Measurements from ENCODE around the gene LLGL2.

DNA sequence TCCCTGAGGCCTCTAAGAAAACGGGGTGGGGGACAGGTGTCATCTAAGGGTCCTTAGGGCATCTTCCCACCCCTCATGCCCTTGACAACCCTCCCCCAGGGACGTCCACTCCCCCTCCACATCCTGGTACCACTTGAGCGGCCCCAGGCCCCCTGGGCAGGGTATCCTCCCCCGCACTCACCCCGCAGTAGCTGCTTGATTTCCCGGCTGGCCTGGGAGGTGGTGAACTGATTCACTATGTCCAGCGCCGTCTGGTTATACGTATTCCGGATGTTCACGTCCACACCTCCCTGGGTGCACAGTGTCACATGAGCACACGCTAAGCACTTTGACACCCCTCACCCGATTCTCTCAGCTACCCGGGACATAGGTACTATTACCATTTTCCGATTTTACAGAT is 19.9 kb upstream of the LLGL2 start:
- TF ChIP-seq CTCF (IDR thresholded peaks at IDR 0.05): no peak
- no peak for TF ChIP-seq POLR2A (IDR thresholded peaks at IDR 0.05)

Measured in upper lobe of left lung (tissue), 4 donors.